ENCODE measurements around the gene C19orf18. TPM values are rescaled to one million over a fixed set of nuclear protein-coding genes. Genes with fewer than 3 reads are reported as not detected.
A peak's percentile ranks its signal among the peaks of the same experiment; 100 is the strongest.

Gene C19orf18
- not detected for total RNA-seq

- TF ChIP-seq CTCF (IDR thresholded peaks at IDR 0.05) (no peak), POLR2A (IDR thresholded peaks at IDR 0.05) (no peak)
- Histone ChIP-seq H3K4me1 (no peaks in the 10 kb centered on the region), H3K4me3 (replicated peaks in 1 of 3) (no peak within 1 kb of the TSS), H3K36me3 (peaks cover 13 to 18% of the 10 kb centered on the region in 2 donors), H3K27ac (no peak within 1 kb of the TSS), H3K9me3 (peaks cover 17% of the 10 kb centered on the region), H3K27me3 (no peaks in the 10 kb centered on the region)
- intact Hi-C loops (cut with DNase I): loop anchor here (10.0 kb wide), 1 partner anchor 500 kb away; the partner anchor contains the start of gene ZNF772
- DNase-seq: no peak
- 86 to 88% methylated on average over 4 of the region's 4 CpGs for WGBS, 2 donors
These were observed at the start of gene C19orf18 for GRCh38 chr19:57974434-57974833. TSS of gene C19orf18 (minus strand) at chr19:57974534. CDS start at chr19:57974432, 102 bp downstream.

- no peak for DNase-seq
- Histone ChIP-seq H3K36me3 (no peaks in the 10 kb centered on the region), H3K4me3 (replicated peaks in 1 of 3) (no peak overlapping the region), H3K9me3 (no peaks in the 10 kb centered on the region), H3K27me3 (no peaks in the 10 kb centered on the region), H3K27ac (no peak overlapping the region), H3K4me1 (no peaks in the 10 kb centered on the region)
- intact Hi-C loops (cut with DNase I): loop anchor here (5.0 kb wide), 1 partner anchor 135 kb away; no protein-coding TSS in a partner anchor
- no peak for TF ChIP-seq POLR2A (IDR thresholded peaks at IDR 0.05)
- no peak for TF ChIP-seq CTCF (IDR thresholded peaks at IDR 0.05)
- WGBS, 2 donors: 55 to 74% methylated on average over 4 of the region's 4 CpGs
These were observed 47.9 kb upstream of the C19orf18 start for GRCh38 chr19:58022283-58022660.

GRCh38 chr19:58021541-58022282 is 47.4 kb upstream of the C19orf18 start:
- peak; percentile 73 to 80 for DNase-seq
- H3K4me3 ChIP-seq (replicated peaks in 1 of 3): no peak overlapping the region
- 40 to 47% methylated on average over 26 to 28 of the region's 30 CpGs for WGBS, 2 donors
- intact Hi-C loops (cut with DNase I): loop anchor here (5.0 kb wide), 1 partner anchor 136 kb away; no protein-coding TSS in a partner anchor
- H3K27ac ChIP-seq: no peak overlapping the region
- H3K9me3 ChIP-seq: no peaks in the 10 kb centered on the region
- H3K4me1 ChIP-seq: no peaks in the 10 kb centered on the region
- no peaks in the 10 kb centered on the region for H3K27me3 ChIP-seq
- no peaks in the 10 kb centered on the region for H3K36me3 ChIP-seq
- TF ChIP-seq POLR2A (IDR thresholded peaks at IDR 0.05) (no peak), CTCF (IDR thresholded peaks at IDR 0.05) (peak; percentile 58 to 90 (median 84))

- TF ChIP-seq POLR2A (IDR thresholded peaks at IDR 0.05) (no peak), CTCF (IDR thresholded peaks at IDR 0.05) (no peak)
- intact Hi-C loops (cut with DNase I): loop anchor here (5.0 kb wide), 1 partner anchor 137 kb away; no protein-coding TSS in a partner anchor
These were observed 45.8 kb upstream of the C19orf18 start for GRCh38 chr19:58020129-58020528.

GRCh38 chr19:58014141-58014540 is 39.8 kb upstream of the C19orf18 start:
- H3K4me1 ChIP-seq: peaks cover 0 to 7% of the 10 kb centered on the region in 2 donors
- no peaks in the 10 kb centered on the region for H3K9me3 ChIP-seq
- WGBS, 2 donors: 49 to 56% methylated on average over 5 of the region's 5 CpGs
- DNase-seq: no peak
- TF ChIP-seq CTCF (IDR thresholded peaks at IDR 0.05): no peak
- no peak for TF ChIP-seq POLR2A (IDR thresholded peaks at IDR 0.05)
- no peaks in the 10 kb centered on the region for H3K36me3 ChIP-seq
- intact Hi-C loops (cut with DNase I): no loop called here
- no peak overlapping the region for H3K27ac ChIP-seq
- no peak overlapping the region for H3K4me3 ChIP-seq (replicated peaks in 1 of 3)
- H3K27me3 ChIP-seq: no peaks in the 10 kb centered on the region

More at GRCh38 chr19:58020129-58020528, 45.8 kb upstream of the C19orf18 start:
- Histone ChIP-seq H3K4me3 (replicated peaks in 1 of 3) (no peak overlapping the region), H3K9me3 (no peaks in the 10 kb centered on the region), H3K36me3 (no peaks in the 10 kb centered on the region), H3K27ac (no peak overlapping the region), H3K27me3 (no peaks in the 10 kb centered on the region), H3K4me1 (no peaks in the 10 kb centered on the region)
- 75 to 83% methylated on average over 7 of the region's 7 CpGs for WGBS, 2 donors
- DNase-seq: no peak

Data from thyroid gland (tissue), 4 donors.